IMR-90 (cell line): ENCODE measurements around the gene C1orf141. TPM values are rescaled to one million over a fixed set of nuclear protein-coding genes. Genes with fewer than 3 reads are reported as not detected.
A peak's percentile ranks its signal among the peaks of the same experiment; 100 is the strongest.

ENCODE experiments used
- ATAC-seq: fragments of 200-7000 bp; cut with Tn5 transposase; 2 replicates; pipeline ENCODE4 v1.9.1; 2020; ENCODE audit warnings: low read depth, mild to moderate bottlenecking, moderate library complexity
- BruUV-seq: library from RNA; stranded (reverse); fragments of 400-500 nt; replicated peaks from 2 replicates; lab custom pipeline; 2021; lab: Mats Ljungman, UMichigan
- CTCF ChIA-PET: fragments of 300-600 bp; formaldehyde crosslinking; extraction: SDS; loops from one replicate; lab custom pipeline; 2021; ENCODE audit warnings: antibody characterized with exemption; lab: Yijun Ruan, JAX
- POLR2A ChIA-PET: fragments of 300-600 bp; sonication (Branson Sonifier 250); formaldehyde crosslinking; loops from one replicate; lab custom pipeline; 2022; ENCODE audit warnings: antibody characterized with exemption; ENCODE audit not compliant: unreplicated experiment; lab: Charles Lee
- DNase-seq: peaks from one replicate; pipeline ENCODE4 v3.0.0; 2013
- H2AFZ ChIP-seq: replicated peaks from 2 replicates; pipeline ENCODE3; 2013; ENCODE audit warnings: low read length, mild to moderate bottlenecking; ENCODE audit not compliant: poor library complexity
- H2AK5ac ChIP-seq: 2 replicates; pipeline ENCODE4 v1.6.1; 2013; ENCODE audit warnings: low read depth, low read length, inconsistent platforms
- H2AK9ac ChIP-seq: replicated peaks from 2 replicates; pipeline ENCODE3; 2013; ENCODE audit warnings: mild to moderate bottlenecking, low read depth, low read length, moderate library complexity; ENCODE audit not compliant: poor library complexity
- H2BK120ac ChIP-seq: 2 replicates; pipeline ENCODE4 v1.6.1; 2013; ENCODE audit warnings: low read depth, low read length, inconsistent platforms
- H2BK15ac ChIP-seq: 3 replicates; pipeline ENCODE4 v1.6.1; 2013; ENCODE audit warnings: low read depth, low read length, inconsistent platforms
- H2BK20ac ChIP-seq: 2 replicates; pipeline ENCODE4 v1.6.1; 2013; ENCODE audit warnings: low read depth, mild to moderate bottlenecking, inconsistent platforms, low read length, moderate library complexity
- H2BK5ac ChIP-seq: 2 replicates; pipeline ENCODE4 v1.6.1; 2013; ENCODE audit warnings: mild to moderate bottlenecking, low read depth, low read length, inconsistent platforms; ENCODE audit not compliant: poor library complexity, severe bottlenecking
- H3K14ac ChIP-seq: replicated peaks from 2 replicates; pipeline ENCODE4 v1.6.1; 2013; ENCODE audit warnings: low read depth, low read length, inconsistent platforms
- H3K18ac ChIP-seq: 2 replicates; pipeline ENCODE4 v1.6.1; 2013; ENCODE audit warnings: low read depth, low read length, control low read depth
- H3K23ac ChIP-seq: 2 replicates; pipeline ENCODE4 v1.6.1; 2013; ENCODE audit warnings: low read depth, low read length, inconsistent platforms
- H3K27ac ChIP-seq: 2 replicates; pipeline ENCODE4 v1.5.1; 2013; ENCODE audit warnings: mild to moderate bottlenecking, control low read depth, low read length; ENCODE audit not compliant: insufficient read depth
- H3K27me3 ChIP-seq: 2 replicates; pipeline ENCODE4 v1.6.1; 2013; ENCODE audit warnings: low read length; ENCODE audit not compliant: control insufficient read depth, insufficient read depth
- H3K36me3 ChIP-seq: 2 replicates; pipeline ENCODE4 v1.6.1; 2013; ENCODE audit warnings: low read length, mixed read lengths; ENCODE audit not compliant: control insufficient read depth, insufficient read depth
- H3K4ac ChIP-seq: 2 replicates; pipeline ENCODE4 v1.6.1; 2013; ENCODE audit warnings: low read depth, low read length, inconsistent platforms
- H3K4me1 ChIP-seq: 2 replicates; pipeline ENCODE4 v1.6.1; 2013; ENCODE audit warnings: low read length, mixed read lengths; ENCODE audit not compliant: control insufficient read depth, insufficient read depth
- H3K4me2 ChIP-seq: 2 replicates; pipeline ENCODE4 v1.6.1; 2013; ENCODE audit warnings: low read depth, mild to moderate bottlenecking, control low read depth, low read length, moderate library complexity
- H3K4me3 ChIP-seq: 2 replicates; pipeline ENCODE4 v1.5.1; 2013; ENCODE audit warnings: low read depth, mild to moderate bottlenecking, control low read depth, low read length, moderate library complexity; ENCODE audit not compliant: insufficient read depth
- H3K56ac ChIP-seq: 2 replicates; pipeline ENCODE4 v1.6.1; 2013; ENCODE audit warnings: low read length, inconsistent platforms; ENCODE audit not compliant: insufficient read depth; ENCODE audit errors: extremely low read depth
- H3K79me1 ChIP-seq, 2 experiments: 2 replicates each; pipeline ENCODE4 v1.6.1; 2013; ENCODE audit warnings: low read length in 2 of 2, inconsistent platforms in 1 of 2, low read depth in 1 of 2
- H3K9ac ChIP-seq: 2 replicates; pipeline ENCODE4 v1.6.1; 2013; ENCODE audit warnings: low read depth, low read length, control low read depth
- H3K9me1 ChIP-seq: 2 replicates; pipeline ENCODE4 v1.6.1; 2013; ENCODE audit warnings: low read length, inconsistent platforms; ENCODE audit not compliant: insufficient read depth
- H3K9me3 ChIP-seq: 2 replicates; pipeline ENCODE4 v1.6.1; 2013; ENCODE audit warnings: low read length; ENCODE audit not compliant: control insufficient read depth, insufficient read depth
- H4K20me1 ChIP-seq: 2 replicates; pipeline ENCODE4 v1.6.1; 2013; ENCODE audit warnings: low read length, inconsistent platforms; ENCODE audit not compliant: insufficient read depth
- H4K5ac ChIP-seq: 2 replicates; pipeline ENCODE4 v1.6.1; 2013; ENCODE audit warnings: mild to moderate bottlenecking, low read depth, low read length, control low read depth
- H4K8ac ChIP-seq, 2 experiments: 2 replicates each; pipeline ENCODE4 v1.6.1; 2013; ENCODE audit warnings: low read depth in 2 of 2, low read length in 2 of 2, control low read depth in 1 of 2, inconsistent platforms in 1 of 2
- H4K91ac ChIP-seq: 2 replicates; pipeline ENCODE4 v1.6.1; 2013; ENCODE audit warnings: low read depth, low read length, inconsistent platforms; ENCODE audit not compliant: insufficient read depth
- BHLHE40 ChIP-seq: fragments of 150-350 bp; IDR thresholded peaks from 2 replicates; pipeline ENCODE4 v1.6.1; 2016; ENCODE audit warnings: mild to moderate bottlenecking, low read depth, low read length
- CEBPB ChIP-seq: IDR thresholded peaks from 2 replicates; pipeline ENCODE4 v1.6.1; 2012; ENCODE audit warnings: low read depth, low read length, improper control_type of control experiment
- CHD1 ChIP-seq: IDR thresholded peaks from 2 replicates; pipeline ENCODE4 v1.6.1; 2012; ENCODE audit warnings: low read depth, low read length, improper control_type of control experiment
- ELK1 ChIP-seq: fragments of 150-350 bp; IDR thresholded peaks from 2 replicates; pipeline ENCODE4 v1.6.1; 2016; ENCODE audit warnings: low read depth, mild to moderate bottlenecking, low read length, moderate library complexity, borderline replicate concordance
- FOS ChIP-seq: fragments of 150-350 bp; IDR thresholded peaks from 2 replicates; pipeline ENCODE4 v1.6.1; 2016; ENCODE audit warnings: low read depth, low read length
- MAFK ChIP-seq: IDR thresholded peaks from 2 replicates; pipeline ENCODE4 v1.6.1; 2012; ENCODE audit warnings: low read depth, low read length, improper control_type of control experiment
- MAZ ChIP-seq: IDR thresholded peaks from 2 replicates; pipeline ENCODE4 v1.6.1; 2012; ENCODE audit warnings: low read depth, mild to moderate bottlenecking, low read length, improper control_type of control experiment, moderate library complexity, borderline replicate concordance
- MXI1 ChIP-seq: IDR thresholded peaks from 2 replicates; pipeline ENCODE4 v1.6.1; 2012; ENCODE audit warnings: low read depth, mild to moderate bottlenecking, low read length, moderate library complexity, borderline replicate concordance
- NFE2L2 ChIP-seq: fragments of 150-350 bp; IDR thresholded peaks from 2 replicates; pipeline ENCODE4 v1.6.1; 2016; ENCODE audit warnings: low read depth, mild to moderate bottlenecking, low read length
- POLR2A ChIP-seq: IDR thresholded peaks from 2 replicates; pipeline ENCODE4 v1.6.1; 2012; ENCODE audit warnings: mild to moderate bottlenecking, low read depth, low read length
- RAD21 ChIP-seq: IDR thresholded peaks from 2 replicates; pipeline ENCODE4 v1.6.1; 2012; ENCODE audit warnings: low read length, improper control_type of control experiment
- RCOR1 ChIP-seq: IDR thresholded peaks from 2 replicates; pipeline ENCODE4 v1.6.1; 2012; ENCODE audit warnings: mild to moderate bottlenecking, low read length, improper control_type of control experiment; ENCODE audit not compliant: insufficient replicate concordance
- RFX5 ChIP-seq: IDR thresholded peaks from 2 replicates; pipeline ENCODE4 v1.8.0; 2012; ENCODE audit warnings: low read depth, mild to moderate bottlenecking, low read length, moderate library complexity
- SMC3 ChIP-seq: fragments of 150-350 bp; IDR thresholded peaks from 2 replicates; pipeline ENCODE4 v1.6.1; 2016; ENCODE audit warnings: low read depth, mild to moderate bottlenecking, antibody characterized with exemption, low read length, moderate library complexity
- USF2 ChIP-seq: fragments of 150-350 bp; IDR thresholded peaks from 2 replicates; pipeline ENCODE4 v1.6.1; 2017; ENCODE audit warnings: mild to moderate bottlenecking, antibody characterized with exemption, low read length, low read depth
- WGBS, 2 experiments: methylation state at CpG; one replicate each; pipeline versions ENCODE4 v1.1.5 to v1.1.7; 2013; ENCODE audit warnings: missing lambda C conversion rate in 2 of 2; ENCODE audit not compliant: insufficient read length in 1 of 2; ENCODE audit errors: extremely low coverage in 2 of 2; 5-methylcytosine and 5-hydroxymethylcytosine counted together
- dilution Hi-C: fragments of 300-500 bp; cut with HindIII; formaldehyde crosslinking; loops from one replicate; pipeline ENCODE4 v1.14.3; 2018; ENCODE audit warnings: low sequenced_read_pairs; ENCODE audit not compliant: unreplicated experiment
- in situ Hi-C: fragments of 300-500 bp; cut with MboI; formaldehyde crosslinking; loops from 3 replicates; pipeline ENCODE4 v1.14.3; 2019; ENCODE audit warnings: low sequenced_read_pairs, inconsistent platforms, mixed read lengths
- intact Hi-C: fragments of 100-400 bp; cut with micrococcal nuclease; formaldehyde crosslinking; loops from 2 replicates; pipeline ENCODE4 v1.10.0; 2022
- polyA plus RNA-seq, 3 experiments: library from polyadenylated mRNA; depleted of rRNA; stranded (reverse); fragments of >200 nt; gene quantifications; 2 replicates each; pipeline ENCODE4 v1.2.3, GENCODE V29; 2012; ENCODE audit warnings: low replicate concordance in 1 of 3
- total RNA-seq: library from RNA; depleted of rRNA; stranded (reverse); fragments of >200 nt; gene quantifications from 2 replicates; pipeline ENCODE4 v1.2.3, GENCODE V29; 2012
- TF ChIP-seq, protein P1 (sequence below): conservative IDR thresholded peaks from 2 replicates; pipeline ENCODE4 v1.5.1; 2012; ENCODE audit warnings: mild to moderate bottlenecking, low read depth, low read length, improper control_type of control experiment

The C1orf141 gene
- total and polyA plus RNA-seq, 2 of the 4 experiments (the other 2 are of a cell fraction) = not detected

GRCh38 chr1:67060811-67061218 lies 74.0 kb downstream of the C1orf141 start:
- no peaks in the 10 kb centered on the region for H3K27me3 ChIP-seq
- DNase-seq (peak; percentile 99), ATAC-seq (peak; percentile 85)
- no peak overlapping the region for H3K4me3 ChIP-seq
- peak overlapping the region; percentile 85; the same call in 1 of the 2 replicates for H4K5ac ChIP-seq
- H3K4ac ChIP-seq = peak overlapping the region; percentile 90
- H4K91ac ChIP-seq = peak overlapping the region; percentile 81
- H2BK15ac ChIP-seq = peak overlapping the region; percentile 75; the same call in 2 of the 3 replicates
- peak overlapping the region; percentile 55; the same call in 1 of the 2 replicates for H3K23ac ChIP-seq
- peak overlapping the region; percentile 90 for H2BK20ac ChIP-seq
- dilution Hi-C loops (no loop called here), in situ Hi-C loops (no loop called here), intact Hi-C loops (loop anchor here (10.0 kb wide), 1 partner anchor 54 kb away; no protein-coding TSS in a partner anchor)
- H3K9me1 ChIP-seq = peaks cover 12% of the 10 kb centered on the region
- ChIA-PET POLR2A (no interaction called here), CTCF (interaction anchor here (0.8 to 1.5 kb wide), 2 partner anchors 80 to 88 kb away, joined by 3 to 5 read pairs; no protein-coding TSS in a partner anchor)
- BruUV-seq = no TSS peak
- no peak overlapping the region for H2AK9ac ChIP-seq
- H3K79me1 ChIP-seq = peaks cover 0 to 9% of the 10 kb centered on the region in 2 experiments; a peak in 1 of 4 replicates
- peak overlapping the region; percentile 92 for H2BK120ac ChIP-seq
- peak overlapping the region; percentile 65 for H3K14ac ChIP-seq
- H3K56ac ChIP-seq = peak overlapping the region; percentile 75
- H4K20me1 ChIP-seq = no peaks in the 10 kb centered on the region
- TF ChIP-seq, protein P1, sequence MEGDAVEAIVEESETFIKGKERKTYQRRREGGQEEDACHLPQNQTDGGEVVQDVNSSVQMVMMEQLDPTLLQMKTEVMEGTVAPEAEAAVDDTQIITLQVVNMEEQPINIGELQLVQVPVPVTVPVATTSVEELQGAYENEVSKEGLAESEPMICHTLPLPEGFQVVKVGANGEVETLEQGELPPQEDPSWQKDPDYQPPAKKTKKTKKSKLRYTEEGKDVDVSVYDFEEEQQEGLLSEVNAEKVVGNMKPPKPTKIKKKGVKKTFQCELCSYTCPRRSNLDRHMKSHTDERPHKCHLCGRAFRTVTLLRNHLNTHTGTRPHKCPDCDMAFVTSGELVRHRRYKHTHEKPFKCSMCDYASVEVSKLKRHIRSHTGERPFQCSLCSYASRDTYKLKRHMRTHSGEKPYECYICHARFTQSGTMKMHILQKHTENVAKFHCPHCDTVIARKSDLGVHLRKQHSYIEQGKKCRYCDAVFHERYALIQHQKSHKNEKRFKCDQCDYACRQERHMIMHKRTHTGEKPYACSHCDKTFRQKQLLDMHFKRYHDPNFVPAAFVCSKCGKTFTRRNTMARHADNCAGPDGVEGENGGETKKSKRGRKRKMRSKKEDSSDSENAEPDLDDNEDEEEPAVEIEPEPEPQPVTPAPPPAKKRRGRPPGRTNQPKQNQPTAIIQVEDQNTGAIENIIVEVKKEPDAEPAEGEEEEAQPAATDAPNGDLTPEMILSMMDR = no peak
- no peak for TF ChIP-seq RAD21
- no peak for TF ChIP-seq MXI1
- TF ChIP-seq MAFK = no peak
- no peak for TF ChIP-seq MAZ
- no peak for TF ChIP-seq POLR2A
- TF ChIP-seq USF2 = 0 out of 2 replicates have a peak, but pooled peaks have one; percentile 7
- no peak for TF ChIP-seq RFX5
- TF ChIP-seq FOS = peak; percentile 100
- no peak for TF ChIP-seq NFE2L2
- TF ChIP-seq CEBPB = peak; percentile 99
- TF ChIP-seq BHLHE40 = peak; percentile 88
- TF ChIP-seq SMC3 = no peak
- no peak for TF ChIP-seq ELK1
- TF ChIP-seq CHD1 = no peak; the same call in 1 of the 2 replicates
- peak; percentile 98 for TF ChIP-seq RCOR1
- peak overlapping the region; percentile 89 for H2BK5ac ChIP-seq
- no peak overlapping the region for H3K9ac ChIP-seq
- peak overlapping the region; percentile 91 for H3K18ac ChIP-seq
- H2AFZ ChIP-seq = no peak overlapping the region
- 0 out of 2 replicates have a peak overlapping the region, but pooled peaks have one; percentile 65 for H2AK5ac ChIP-seq
- H3K9me3 ChIP-seq = no peaks in the 10 kb centered on the region
- peaks cover 21% of the 10 kb centered on the region for H3K4me1 ChIP-seq
- peak overlapping the region; percentile 26 to 86 for H4K8ac ChIP-seq
- H3K27ac ChIP-seq = peak overlapping the region; percentile 91
- 0% methylated on average over 1 of the region's 2 CpGs; no CpG with 5 or more reads in 1 of the 2 experiments for WGBS, 2 experiments
- H3K4me2 ChIP-seq = no peak overlapping the region
- no peaks in the 10 kb centered on the region for H3K36me3 ChIP-seq
